H1 (cell line): ENCODE data around the gene CORO2B. TPM values are rescaled to one million over a fixed set of nuclear protein-coding genes. Genes with fewer than 3 reads are reported as not detected.

ENCODE experiments used
- CTCF ChIA-PET: fragments of 300-600 bp; sonication (Branson Sonifier 250); formaldehyde crosslinking; loops from one replicate; lab custom pipeline; 2021; ENCODE audit not compliant: partially characterized antibody; lab: Charles Lee
- POLR2A ChIA-PET: fragments of 300-600 bp; sonication (Branson Sonifier 250); formaldehyde crosslinking; loops from one replicate; lab custom pipeline; 2021; ENCODE audit warnings: inconsistent platforms; ENCODE audit not compliant: partially characterized antibody; lab: Charles Lee
- DNase-seq, 2 experiments: peaks; one replicate each; pipeline versions ENCODE4 v3.0.0 to v3.0.0-alpha.2; 2010 to 2022; ENCODE audit warnings: low spot score in 2 of 2, low read depth in 1 of 2, mixed read lengths in 1 of 2
- FAIRE-seq: peaks from 2 replicates; lab custom pipeline; 2011; peaks lifted over from hg19 to GRCh38; lab: Jason Lieb, UNC
- H2AFZ ChIP-seq: 2 replicates; pipeline ENCODE4 v1.8.1; 2012; ENCODE audit warnings: low read length, inconsistent platforms
- H2AK5ac ChIP-seq: 2 replicates; pipeline ENCODE4 v1.6.1; 2013; ENCODE audit warnings: low read depth, low read length
- H2BK120ac ChIP-seq: replicated peaks from 2 replicates; pipeline ENCODE3; 2013; ENCODE audit warnings: low read depth, low read length, inconsistent platforms
- H2BK12ac ChIP-seq: 2 replicates; pipeline ENCODE4 v1.6.1; 2013; ENCODE audit warnings: low read depth, low read length
- H2BK15ac ChIP-seq: 2 replicates; pipeline ENCODE4 v1.6.1; 2013; ENCODE audit warnings: low read length
- H2BK20ac ChIP-seq: 2 replicates; pipeline ENCODE4 v1.6.1; 2013; ENCODE audit warnings: low read length
- H2BK5ac ChIP-seq: 2 replicates; pipeline ENCODE4 v1.6.1; 2013; ENCODE audit warnings: low read depth, low read length
- H3K14ac ChIP-seq: 2 replicates; pipeline ENCODE4 v1.6.1; 2013; ENCODE audit warnings: inconsistent platforms; ENCODE audit not compliant: insufficient read length
- H3K18ac ChIP-seq: 2 replicates; pipeline ENCODE4 v1.6.1; 2013; ENCODE audit warnings: low read length; ENCODE audit errors: extremely low read depth
- H3K23ac ChIP-seq: 2 replicates; pipeline ENCODE4 v1.6.1; 2013; ENCODE audit warnings: inconsistent platforms; ENCODE audit not compliant: insufficient read length
- H3K23me2 ChIP-seq: 2 replicates; pipeline ENCODE4 v1.6.1; 2013; ENCODE audit warnings: low read depth, low read length
- H3K27ac ChIP-seq: 2 replicates; pipeline ENCODE4 v1.6.1; 2011; ENCODE audit warnings: low read depth, low read length, inconsistent platforms
- H3K27me3 ChIP-seq, 4 experiments: replicated peaks in 1 of 4; 1 replicate in 1 of 4; 2 replicates in 3 of 4; pipeline versions ENCODE4 v1.6.1 to v1.8.1; 2011 to 2013; ENCODE audit warnings: low read length in 3 of 4, mild to moderate bottlenecking in 3 of 4, inconsistent platforms in 2 of 4, mixed read lengths in 2 of 4, moderate library complexity in 1 of 4; ENCODE audit not compliant: control insufficient read depth in 3 of 4, insufficient read depth in 3 of 4; ENCODE audit errors: extremely low read depth in 1 of 4
- H3K36me3 ChIP-seq, 4 experiments: 2 replicates each; pipeline versions ENCODE4 v1.6.1 to v1.8.1; 2011 to 2013; ENCODE audit warnings: mild to moderate bottlenecking in 4 of 4, low read length in 3 of 4, moderate library complexity in 2 of 4, control low read depth in 1 of 4, inconsistent platforms in 1 of 4; ENCODE audit not compliant: insufficient read depth in 4 of 4, control insufficient read depth in 2 of 4
- H3K4ac ChIP-seq: replicated peaks from 2 replicates; pipeline ENCODE3; 2013; ENCODE audit warnings: low read length, low read depth, mixed read lengths, inconsistent platforms; ENCODE audit not compliant: insufficient read length
- H3K4me1 ChIP-seq, 4 experiments: replicated peaks in 1 of 4; 1 replicate in 1 of 4; 2 replicates in 3 of 4; pipeline versions ENCODE4 v1.6.1 to v1.8.1; 2011 to 2013; ENCODE audit warnings: low read length in 3 of 4, inconsistent platforms in 2 of 4, mixed read lengths in 1 of 4; ENCODE audit not compliant: insufficient read depth in 4 of 4, control insufficient read depth in 3 of 4
- H3K4me2 ChIP-seq, 2 experiments: 2 replicates each; pipeline versions ENCODE4 v1.6.1 to v1.8.1; 2011 to 2013; ENCODE audit warnings: low read depth in 2 of 2, low read length in 2 of 2, control low read depth in 1 of 2, inconsistent platforms in 1 of 2, mild to moderate bottlenecking in 1 of 2; ENCODE audit not compliant: insufficient read depth in 1 of 2
- H3K4me3 ChIP-seq, 4 experiments: fragments of 200-600, 300-600 bp in 1 of 4; sonication (generic), shearing (Covaris generic), sonication (Bioruptor Twin) in 1 of 4; 2 replicates each; pipeline versions ENCODE4 v1.5.1 to v1.8.1; 2011 to 2016; ENCODE audit warnings: low read length in 4 of 4, low read depth in 3 of 4, control low read depth in 2 of 4, inconsistent platforms in 2 of 4, mild to moderate bottlenecking in 2 of 4, mixed read lengths in 1 of 4, moderate library complexity in 1 of 4; ENCODE audit not compliant: insufficient read depth in 2 of 4; ENCODE audit errors: extremely low read depth in 1 of 4
- H3K56ac ChIP-seq: replicated peaks from 2 replicates; pipeline ENCODE3; 2013; ENCODE audit warnings: low read depth, mild to moderate bottlenecking, mixed read lengths, low read length, inconsistent platforms; ENCODE audit not compliant: insufficient read length
- H3K79me1 ChIP-seq: 2 replicates; pipeline ENCODE4 v1.6.1; 2013; ENCODE audit warnings: low read depth, low read length, control low read depth
- H3K79me2 ChIP-seq, 2 experiments: 2 replicates each; pipeline versions ENCODE4 v1.6.1 to v1.8.1; 2012 to 2013; ENCODE audit warnings: low read length in 2 of 2, mild to moderate bottlenecking in 2 of 2, inconsistent platforms in 1 of 2; ENCODE audit not compliant: insufficient read depth in 2 of 2, control insufficient read depth in 1 of 2
- H3K9ac ChIP-seq, 4 experiments: replicated peaks in 1 of 4; 1 replicate in 1 of 4; 2 replicates in 3 of 4; pipeline versions ENCODE4 v1.6.1 to v1.8.1; 2011 to 2013; ENCODE audit warnings: low read depth in 3 of 4, low read length in 3 of 4, control low read depth in 2 of 4, mild to moderate bottlenecking in 2 of 4, moderate library complexity in 2 of 4, inconsistent platforms in 1 of 4; ENCODE audit errors: extremely low read depth in 1 of 4
- H3K9me3 ChIP-seq, 2 experiments: 2 replicates each; pipeline versions ENCODE4 v1.6.1 to v1.8.1; 2012 to 2013; ENCODE audit warnings: mild to moderate bottlenecking in 2 of 2, moderate library complexity in 2 of 2, control low read depth in 1 of 2, inconsistent platforms in 1 of 2, low read depth in 1 of 2, low read length in 1 of 2, mixed read lengths in 1 of 2; ENCODE audit not compliant: insufficient read depth in 2 of 2
- H4K20me1 ChIP-seq, 2 experiments: replicated peaks in 1 of 2; 2 replicates each; pipeline versions ENCODE3 to v1.8.1; 2011 to 2013; ENCODE audit warnings: inconsistent platforms in 2 of 2, low read length in 2 of 2, mild to moderate bottlenecking in 1 of 2; ENCODE audit not compliant: insufficient read depth in 2 of 2, control insufficient read depth in 1 of 2
- H4K5ac ChIP-seq: 2 replicates; pipeline ENCODE4 v1.6.1; 2013; ENCODE audit warnings: low read length, low read depth, mixed read lengths, inconsistent platforms; ENCODE audit not compliant: insufficient read length
- H4K8ac ChIP-seq: 2 replicates; pipeline ENCODE4 v1.8.0; 2013; ENCODE audit warnings: mild to moderate bottlenecking, moderate library complexity, low read length, inconsistent platforms; ENCODE audit not compliant: insufficient read depth; ENCODE audit errors: extremely low read depth
- H4K91ac ChIP-seq: replicated peaks from 2 replicates; pipeline ENCODE3; 2013; ENCODE audit warnings: low read length, mixed read lengths, inconsistent platforms; ENCODE audit not compliant: insufficient read length
- BRCA1 ChIP-seq: IDR thresholded peaks from 2 replicates; pipeline ENCODE4 v1.6.1; 2012; ENCODE audit warnings: low read depth, low read length, improper control_type of control experiment
- CBX5 ChIP-seq: fragments of 300-800, 300-1000 bp; sonication (generic); IDR thresholded peaks from 2 replicates; pipeline ENCODE4 v1.7.1; 2016; ENCODE audit warnings: antibody characterized with exemption, low read length, low read depth
- JUND ChIP-seq: IDR thresholded peaks from 2 replicates; pipeline ENCODE4 v1.6.1; 2011; ENCODE audit warnings: mild to moderate bottlenecking, improper control_type of control experiment, low read length
- KDM1A ChIP-seq: fragments of 200-600, 300-600 bp; sonication (generic); IDR thresholded peaks from 2 replicates; pipeline ENCODE4 v1.7.1; 2016; ENCODE audit warnings: mild to moderate bottlenecking, low read length, borderline replicate concordance
- KDM4A ChIP-seq: IDR thresholded peaks from one replicate; pipeline ENCODE4 v1.7.1; 2012; ENCODE audit warnings: low read depth, mild to moderate bottlenecking, moderate library complexity, low read length, inconsistent platforms; ENCODE audit not compliant: severe bottlenecking
- KDM5A ChIP-seq: fragments of 200-600 bp; IDR thresholded peaks from 2 replicates; pipeline ENCODE4 v1.7.1; 2012; ENCODE audit warnings: mild to moderate bottlenecking, low read length, inconsistent platforms, mixed read lengths
- NRF1 ChIP-seq: IDR thresholded peaks from 2 replicates; pipeline ENCODE4 v1.6.1; 2011; ENCODE audit warnings: mild to moderate bottlenecking, low read depth, low read length, improper control_type of control experiment
- RNF2 ChIP-seq: fragments of 200-900, 300-1000 bp; sonication (generic); IDR thresholded peaks from 2 replicates; pipeline ENCODE4 v1.7.1; 2016; ENCODE audit warnings: borderline replicate concordance, low read depth, mild to moderate bottlenecking, antibody characterized with exemption, low read length; ENCODE audit not compliant: poor library complexity, severe bottlenecking; ENCODE audit errors: missing control alignments
- SIX5 ChIP-seq: IDR thresholded peaks from 2 replicates; pipeline ENCODE4 v1.6.1; 2011; ENCODE audit warnings: mild to moderate bottlenecking, low read depth, low read length
- SP1 ChIP-seq: IDR thresholded peaks from 2 replicates; pipeline ENCODE4 v1.6.1; 2011; ENCODE audit warnings: low read depth, low read length
- USF2 ChIP-seq: IDR thresholded peaks from 2 replicates; pipeline ENCODE4 v1.6.1; 2011; ENCODE audit warnings: low read length, improper control_type of control experiment
- WGBS, 2 experiments: shearing (Covaris generic) in 1 of 2; methylation state at CpG; one replicate each; pipeline versions ENCODE4 v1.1.6 to v1.1.7; 2013 to 2015; ENCODE audit warnings: low lambda C conversion rate in 2 of 2, mixed read lengths in 2 of 2, inconsistent platforms in 1 of 2, low coverage in 1 of 2, missing lambda C conversion rate in 1 of 2; ENCODE audit not compliant: insufficient replicate concordance in 2 of 2, insufficient coverage in 1 of 2, insufficient read length in 1 of 2; ENCODE audit errors: extremely low coverage in 1 of 2, missing lambda C conversion rate in 1 of 2; 5-methylcytosine and 5-hydroxymethylcytosine counted together
- polyA plus RNA-seq, 7 experiments: library from polyadenylated mRNA; depleted of rRNA in 3 of 7; stranded (reverse) in 5 of 7; unstranded in 2 of 7; fragments of >200 nt in 5 of 7; fragments of 200-250 nt in 2 of 7; gene quantifications; 1 replicate in 5 of 7; 2 replicates in 1 of 7; 4 replicates in 1 of 7; pipeline versions ENCODE4 v1.2.1 to v1.2.3, GENCODE V29; 2011 to 2013; ENCODE audit warnings: missing spikeins in 2 of 7, mixed read lengths in 2 of 7
- total RNA-seq: library from RNA; stranded (reverse); fragmentation: NEBNext Ultra II Directional; extraction: Animal tissue kit (Norgen Biotek cat#: 25700); gene quantifications from 2 replicates; pipeline ENCODE4 v1.2.1, GENCODE V29; 2021

The CORO2B gene
- total and polyA plus RNA-seq, 2 of the 8 experiments (the other 6 are each of a cell fraction or from before 2014, with no cell fraction given): 3.4 to 6.7 TPM

GRCh38 chr15:68639926-68640600 lies 61.3 kb downstream of the CORO2B start:
- Histone ChIP-seq H4K20me1 (no peaks in the 10 kb centered on the region), H4K91ac (no peak overlapping the region), H3K23me2 (no peaks in the 10 kb centered on the region), H2BK120ac (no peak overlapping the region), H3K23ac (no peak overlapping the region), H2AK5ac (0 out of 2 replicates have a peak overlapping the region, but pooled peaks have one; percentile 14), H4K8ac (no peak overlapping the region), H2BK12ac (no peak overlapping the region; the same call in 1 of the 2 replicates), H2AFZ (no peak overlapping the region), H3K27ac (no peak overlapping the region), H3K56ac (no peak overlapping the region), H3K4me1 (peaks cover 0 to 12% (median 3%) of the 10 kb centered on the region in 4 experiments; a peak in 5 of 7 replicates), H3K27me3 (no peaks in the 10 kb centered on the region), H3K79me1 (no peaks in the 10 kb centered on the region), H3K4me3 (no peak overlapping the region), H3K14ac (no peak overlapping the region), H3K79me2 (no peaks in the 10 kb centered on the region), H2BK15ac (peak overlapping the region; percentile 66; the same call in 1 of the 2 replicates), H3K9me3 (no peaks in the 10 kb centered on the region), H3K4me2 (no peak overlapping the region), H2BK5ac (no peak overlapping the region), H3K4ac (no peak overlapping the region), H3K18ac (no peak overlapping the region), H2BK20ac (peak overlapping the region; percentile 23; the same call in 1 of the 2 replicates), H3K9ac (no peak overlapping the region), H4K5ac (no peak overlapping the region), H3K36me3 (no peaks in the 10 kb centered on the region)
- ChIA-PET CTCF (interaction anchor here (1.0 to 24.3 kb wide), 8 partner anchors 9 to 90 kb away, joined by 3 to 569 read pairs (median 5); no protein-coding TSS in a partner anchor), POLR2A (interaction anchor here (0.6 kb wide), 1 partner anchor 23 kb away, joined by 3 read pairs; no protein-coding TSS in a partner anchor)
- no peak for DNase-seq
- FAIRE-seq: no peak
- TF ChIP-seq KDM4A (no peak), SIX5 (no peak), KDM5A (no peak), KDM1A (no peak), SP1 (no peak), RNF2 (no peak), JUND (no peak), USF2 (no peak), CBX5 (no peak), BRCA1 (no peak), NRF1 (no peak)
- WGBS, 2 experiments: 89% methylated on average over 7 of the region's 7 CpGs; no CpG with 5 or more reads in 1 of the 2 experiments
